Head of caudate nucleus (tissue), 42 donors: ENCODE measurements around the gene PCDHB13.
"Not testable (repeated sequence)": the region's sequence is repeated elsewhere in the genome, so short reads cannot be mapped to it uniquely, and the experiment has no call there.

ENCODE experiments used
- DNase-seq, 42 donors: peaks; one replicate each; pipeline versions ENCODE4 v3.0.0 to v3.0.0-alpha.2; 2020 to 2021; ENCODE audit warnings: mixed read lengths in 7 of 42
- intact Hi-C: fragments of 100-400 bp; cut with DNase I; formaldehyde crosslinking; loops from one replicate; pipeline ENCODE4 v1.15.0; 2022

Gene PCDHB13

GRCh38 chr5:141199359-141200235 is 14.1 kb upstream of the PCDHB13 start, which contains the start of gene PCDHB11:
Gene PCDHB11 (plus strand): TSS chr5:141199627. CDS start chr5:141199775, 148 bp downstream.
- intact Hi-C loops, result no loop called here
- DNase-seq, result peak in 1 of 42 donors; percentile 13

GRCh38 chr5:141201126-141201525 is 12.6 kb upstream of the PCDHB13 start:
- intact Hi-C loops, DNase-seq: not testable (repeated sequence)

GRCh38 chr5:141201646-141202045 is 12.1 kb upstream of the PCDHB13 start:
- intact Hi-C loops, DNase-seq: not testable (repeated sequence)

- peak in 25 of 42 donors; percentile 7 to 62 (median 33) for DNase-seq
Measured at GRCh38 chr5:141208478-141208877, 5.2 kb upstream of the PCDHB13 start, which contains the start of gene PCDHB12. Gene PCDHB12 (plus strand): TSS chr5:141208719. CDS start chr5:141208908, 189 bp downstream.

GRCh38 chr5:141210281-141210680 is 3.4 kb upstream of the PCDHB13 start:
- intact Hi-C loops, DNase-seq: not testable (repeated sequence)

More at GRCh38 chr5:141208478-141208877, 5.2 kb upstream of the PCDHB13 start, which contains the start of gene PCDHB12:
- intact Hi-C loops, result no loop called here

GRCh38 chr5:141210849-141211248 is 2.9 kb upstream of the PCDHB13 start:
- DNase-seq, intact Hi-C loops: not testable (repeated sequence)

GRCh38 chr5:141214583-141214982 is 864 bp downstream of the PCDHB13 start:
- intact Hi-C loops, DNase-seq: not testable (repeated sequence)

- intact Hi-C loops, DNase-seq: not testable (repeated sequence)
Measured at GRCh38 chr5:141215504-141215903, 1.8 kb downstream of the PCDHB13 start.

- intact Hi-C loops, DNase-seq: not testable (repeated sequence)
Measured at GRCh38 chr5:141216035-141216434, 2.3 kb downstream of the PCDHB13 start.

GRCh38 chr5:141223112-141223783 is 9.5 kb downstream of the PCDHB13 start, which contains the start of gene PCDHB14:
Gene PCDHB14 (plus strand): TSS chr5:141223343. CDS start chr5:141223506, 163 bp downstream.
- DNase-seq, result peak in 1 of 42 donors; percentile 6
- intact Hi-C loops, result no loop called here

GRCh38 chr5:141224844-141225243 is 11.1 kb downstream of the PCDHB13 start:
- DNase-seq, intact Hi-C loops: not testable (repeated sequence)

- DNase-seq, intact Hi-C loops: not testable (repeated sequence)
Measured at GRCh38 chr5:141225421-141225820, 11.7 kb downstream of the PCDHB13 start.

GRCh38 chr5:141234109-141234667 is 20.5 kb downstream of the PCDHB13 start:
- DNase-seq, result no peak
- intact Hi-C loops, result no loop called here

GRCh38 chr5:141235922-141236321 is 22.2 kb downstream of the PCDHB13 start:
- DNase-seq, intact Hi-C loops: not testable (repeated sequence)

GRCh38 chr5:141236516-141237313 is 23.0 kb downstream of the PCDHB13 start:
- intact Hi-C loops, result no loop called here
- DNase-seq, result no peak

GRCh38 chr5:141241496-141241895 is 27.8 kb downstream of the PCDHB13 start:
- DNase-seq, result no peak
- intact Hi-C loops, result no loop called here

- intact Hi-C loops, result no loop called here
- DNase-seq, result peak in 38 of 42 donors; percentile 10 to 83 (median 49)
Measured at GRCh38 chr5:141245250-141245717, 31.6 kb downstream of the PCDHB13 start, which contains the start of gene PCDHB15. Gene PCDHB15 (plus strand): TSS chr5:141245395. CDS start chr5:141245579, 184 bp downstream.

GRCh38 chr5:141246971-141247370 is 33.3 kb downstream of the PCDHB13 start:
- DNase-seq, intact Hi-C loops: not testable (repeated sequence)
